ENCODE data around the gene PLEK. TPM values are rescaled to one million over a fixed set of nuclear protein-coding genes. Genes with fewer than 3 reads are reported as not detected.

PLEK gene
- total and polyA plus RNA-seq, 2 of the 13 experiments (the other 11 are each of a cell fraction or from before 2014, with no cell fraction given) = not detected

DNA sequence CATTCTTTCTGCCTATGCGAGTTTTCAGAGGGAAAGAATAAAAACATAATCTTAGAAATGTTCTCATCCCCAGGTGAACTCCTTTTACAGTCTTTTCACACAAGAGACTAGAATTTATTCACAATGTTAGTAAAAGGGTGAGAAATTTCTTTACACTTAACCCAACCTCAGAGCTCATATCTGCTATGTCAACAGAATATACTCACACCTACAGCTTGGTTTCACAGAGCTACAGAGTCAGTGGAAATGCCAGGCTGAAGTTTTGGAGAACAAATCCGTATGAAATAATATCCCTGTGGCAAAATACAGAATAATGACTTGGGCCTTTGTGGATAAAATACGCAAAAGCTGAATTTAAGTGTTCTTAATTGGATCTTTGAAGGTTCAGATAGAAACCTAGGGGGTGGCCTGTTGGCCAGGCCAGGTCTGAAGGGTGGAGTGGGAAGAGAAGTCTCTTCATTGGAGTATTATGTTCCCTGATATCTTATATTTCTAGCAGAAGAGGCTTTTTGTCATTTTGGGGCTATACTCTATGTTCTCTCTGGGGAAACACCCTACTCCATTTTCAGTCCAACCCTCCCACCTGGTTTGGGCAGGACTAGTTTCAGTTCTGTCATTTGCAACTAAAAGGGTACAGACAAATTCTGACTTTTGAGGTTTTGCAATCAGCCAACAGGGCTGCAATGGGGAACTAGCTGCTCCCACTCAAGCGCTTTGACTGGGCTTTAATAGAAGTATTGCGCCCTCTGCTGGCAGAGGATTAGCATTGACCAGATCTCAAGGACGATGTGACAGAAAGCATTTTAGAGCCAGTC lies 76.3 kb downstream of the PLEK start (continued):
- TF ChIP-seq ZNF546 (CRISPR knock-in tag; conservative IDR thresholded peaks at IDR 0.05) (no peak), ZBTB33 (CRISPR knock-in tag; IDR thresholded peaks at IDR 0.05) (no peak), CHD2 (IDR thresholded peaks at IDR 0.05; ENCODE audit: low read depth, low read length) (no peak), IRX3 (CRISPR knock-in tag; IDR thresholded peaks at IDR 0.05; ENCODE audit: borderline replicate concordance, low read depth) (no peak), PLSCR1 (CRISPR knock-in tag; IDR thresholded peaks at IDR 0.05; ENCODE audit: borderline replicate concordance) (no peak), ZNF333 (CRISPR knock-in tag; IDR thresholded peaks at IDR 0.05; ENCODE audit: borderline replicate concordance) (no peak), SIN3A (IDR thresholded peaks at IDR 0.05; ENCODE audit: borderline replicate concordance, low read depth, low read length) (no peak), ZNF720 (CRISPR knock-in tag; IDR thresholded peaks at IDR 0.05) (no peak), CCDC6 (CRISPR knock-in tag; IDR thresholded peaks at IDR 0.05) (no peak), ZNF83 (CRISPR knock-in tag; IDR thresholded peaks at IDR 0.05; ENCODE audit: borderline replicate concordance) (no peak), KIAA2018 (CRISPR knock-in tag; IDR thresholded peaks at IDR 0.05; ENCODE audit: borderline replicate concordance) (no peak), HIC2 (CRISPR knock-in tag; IDR thresholded peaks at IDR 0.05; ENCODE audit: low read depth) (no peak), DDIT3 (CRISPR knock-in tag; IDR thresholded peaks at IDR 0.05) (no peak)
- TF ChIP-seq, protein P1, sequence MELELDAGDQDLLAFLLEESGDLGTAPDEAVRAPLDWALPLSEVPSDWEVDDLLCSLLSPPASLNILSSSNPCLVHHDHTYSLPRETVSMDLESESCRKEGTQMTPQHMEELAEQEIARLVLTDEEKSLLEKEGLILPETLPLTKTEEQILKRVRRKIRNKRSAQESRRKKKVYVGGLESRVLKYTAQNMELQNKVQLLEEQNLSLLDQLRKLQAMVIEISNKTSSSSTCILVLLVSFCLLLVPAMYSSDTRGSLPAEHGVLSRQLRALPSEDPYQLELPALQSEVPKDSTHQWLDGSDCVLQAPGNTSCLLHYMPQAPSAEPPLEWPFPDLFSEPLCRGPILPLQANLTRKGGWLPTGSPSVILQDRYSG (CRISPR knock-in tag; IDR thresholded peaks at IDR 0.05) = no peak

All from HepG2 (cell line).